Stimulated activated CD4-positive, alpha-beta T cell treated with anti-CD3 and anti-CD28 coated beads, Interleukin-12 subunit alpha, Interleukin-12 subunit beta, amount 100 ng/mL, for 4 hours (primary cell): Measurements from ENCODE around the gene CGB7.

ENCODE experiments used
- DNase-seq: peaks from one replicate; pipeline ENCODE4 v3.0.0-alpha.2; 2020

The CGB7 gene

DNA sequence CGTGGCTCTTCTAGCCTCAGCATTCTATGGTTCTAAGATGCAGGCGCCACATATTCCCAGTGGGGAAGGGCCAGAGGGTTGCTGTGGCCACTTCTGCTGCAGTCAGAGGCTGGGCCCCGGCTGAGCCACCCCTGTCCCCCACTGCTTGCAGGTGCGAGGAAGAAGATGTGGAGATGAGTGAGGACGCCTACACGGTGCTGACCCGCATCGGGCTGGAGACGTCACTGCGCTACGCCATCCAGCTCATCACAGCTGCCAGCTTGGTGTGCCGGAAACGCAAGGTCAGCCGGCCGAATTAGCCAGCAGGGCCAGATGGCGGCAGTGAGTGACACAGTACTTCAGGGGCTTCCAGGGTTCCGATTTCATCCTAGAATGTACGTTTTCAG lies 42.7 kb downstream of the CGB7 start:
- DNase-seq: no peak

- DNase-seq: no peak
Measured at GRCh38 chr19:49014123-49014869, 43.3 kb downstream of the CGB7 start.

DNA sequence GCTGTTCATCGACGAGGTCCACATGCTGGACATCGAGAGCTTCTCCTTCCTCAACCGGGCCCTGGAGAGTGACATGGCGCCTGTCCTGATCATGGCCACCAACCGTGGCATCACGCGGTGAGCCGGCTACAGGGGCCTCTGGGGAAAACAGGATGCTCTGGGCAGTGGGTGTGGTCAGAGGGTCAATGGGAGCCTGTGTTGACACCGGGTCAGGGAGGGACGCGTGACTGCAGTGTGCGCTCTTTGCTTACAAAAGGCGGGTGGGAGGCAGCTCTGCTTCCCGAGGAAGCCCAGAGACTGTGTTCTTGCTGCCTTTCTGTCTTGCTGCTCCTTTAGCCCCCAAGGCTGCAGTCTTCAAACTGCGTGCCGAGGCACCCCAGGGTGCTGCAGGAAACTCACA lies 46.4 kb downstream of the CGB7 start:
- no peak for DNase-seq

DNA sequence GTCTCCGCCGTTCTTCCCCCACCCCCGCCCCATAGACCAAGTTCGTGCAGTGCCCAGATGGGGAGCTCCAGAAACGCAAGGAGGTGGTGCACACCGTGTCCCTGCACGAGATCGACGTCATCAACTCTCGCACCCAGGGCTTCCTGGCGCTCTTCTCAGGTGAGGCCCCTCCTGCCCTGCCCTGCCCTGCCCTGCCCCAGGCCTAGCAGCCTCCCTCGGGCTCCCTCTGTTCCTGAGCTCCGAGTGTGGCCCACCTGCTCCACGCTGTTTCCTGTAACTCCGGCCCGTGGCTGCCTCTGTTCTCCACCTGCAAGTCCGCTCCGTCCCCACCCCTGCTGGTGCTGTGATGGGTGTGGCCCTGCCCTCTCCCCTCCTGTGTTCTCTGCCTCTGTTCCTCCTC lies 47.1 kb downstream of the CGB7 start:
- no peak for DNase-seq

DNA sequence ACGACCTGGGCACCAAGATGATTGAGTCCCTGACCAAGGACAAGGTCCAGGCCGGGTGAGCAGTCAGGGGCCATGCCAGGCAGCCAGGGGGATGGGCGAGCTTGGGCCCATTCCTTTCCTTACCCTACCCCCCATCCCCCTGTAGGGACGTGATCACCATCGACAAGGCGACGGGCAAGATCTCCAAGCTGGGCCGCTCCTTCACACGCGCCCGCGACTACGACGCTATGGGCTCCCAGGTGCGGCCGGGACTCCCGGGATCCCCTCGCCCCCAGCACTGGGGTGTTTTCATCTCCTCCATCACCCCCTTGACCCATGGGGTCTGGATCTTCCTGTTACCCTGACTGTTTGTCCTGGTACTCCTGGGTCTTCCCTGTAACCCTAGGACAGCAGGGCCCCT lies 47.7 kb downstream of the CGB7 start:
- no peak for DNase-seq

- DNase-seq: no peak
Measured at GRCh38 chr19:49006905-49007304, 50.6 kb downstream of the CGB7 start.

DNA sequence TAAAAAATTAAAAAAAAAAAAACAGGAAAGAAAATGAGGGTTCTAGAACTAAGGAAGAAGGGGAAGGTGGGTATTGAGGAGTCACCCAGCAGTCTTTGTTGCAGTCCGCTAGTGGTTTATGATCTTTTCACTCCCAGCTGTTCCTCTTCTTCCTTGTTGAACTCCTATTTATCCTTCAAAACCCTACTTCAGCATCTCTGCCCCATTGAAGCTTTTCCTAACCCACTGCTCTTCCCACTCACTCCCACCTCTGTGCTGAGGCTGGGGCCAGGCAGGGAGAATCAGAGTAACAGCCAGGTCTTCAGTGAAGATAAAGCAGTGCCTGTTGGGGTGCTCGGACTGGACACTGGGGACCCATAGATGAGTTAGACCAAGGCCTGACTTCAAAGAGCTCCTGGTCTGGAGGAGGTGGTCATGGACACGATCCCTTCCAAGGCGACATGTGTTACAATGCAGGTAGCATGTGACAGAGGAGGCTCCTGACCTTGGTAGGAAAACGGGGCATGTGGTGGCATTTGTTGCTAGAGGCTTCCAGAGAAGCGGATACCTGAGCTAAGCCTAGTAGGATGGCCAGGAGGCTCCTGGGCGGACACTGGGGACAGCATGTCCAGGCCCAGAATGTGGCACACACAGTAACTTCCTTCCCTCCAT lies 52.5 kb downstream of the CGB7 start:
- DNase-seq: no peak
